Endometrial microvascular endothelial cells (primary cell): ENCODE data around the gene HIGD1B. TPM values are rescaled to one million over a fixed set of nuclear protein-coding genes. Genes with fewer than 3 reads are reported as not detected.

Experiments
- in situ Hi-C: cut with HindIII; loops from 2 replicates; pipeline ENCODE4 v1.10.0; 2017; ENCODE audit warnings: low sequenced_read_pairs, low pct_unique_long_range_greater_than_20kb; ENCODE audit errors: inconsistent ontology term
- total RNA-seq: library from RNA; depleted of rRNA; stranded (reverse); fragments of >200 nt; gene quantifications from one replicate; pipeline ENCODE4 v1.2.3, GENCODE V29; 2015; ENCODE audit errors: inconsistent ontology term

The HIGD1B gene
- total RNA-seq, 1 donor from 2014 or later = not detected

DNA sequence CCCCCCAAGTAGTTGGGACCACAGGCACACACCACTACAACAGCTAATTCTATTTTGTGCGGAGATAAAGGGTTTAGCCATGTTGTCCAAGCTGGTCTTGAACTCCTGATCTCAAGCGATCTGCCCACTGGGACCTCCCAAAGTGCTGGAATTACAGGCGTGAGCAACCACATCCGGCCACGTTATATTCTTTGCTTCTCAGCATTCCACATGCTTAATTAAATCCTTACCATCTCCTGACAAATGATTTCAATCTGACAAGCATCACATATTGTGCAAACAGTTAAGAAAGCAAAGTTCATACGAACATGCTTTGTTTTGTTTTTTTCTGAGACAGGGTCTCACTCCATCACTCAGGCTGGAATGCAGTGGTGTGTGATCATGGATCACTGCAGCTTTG, 18.2 kb downstream of the HIGD1B start:
- in situ Hi-C loops = no loop called here

DNA sequence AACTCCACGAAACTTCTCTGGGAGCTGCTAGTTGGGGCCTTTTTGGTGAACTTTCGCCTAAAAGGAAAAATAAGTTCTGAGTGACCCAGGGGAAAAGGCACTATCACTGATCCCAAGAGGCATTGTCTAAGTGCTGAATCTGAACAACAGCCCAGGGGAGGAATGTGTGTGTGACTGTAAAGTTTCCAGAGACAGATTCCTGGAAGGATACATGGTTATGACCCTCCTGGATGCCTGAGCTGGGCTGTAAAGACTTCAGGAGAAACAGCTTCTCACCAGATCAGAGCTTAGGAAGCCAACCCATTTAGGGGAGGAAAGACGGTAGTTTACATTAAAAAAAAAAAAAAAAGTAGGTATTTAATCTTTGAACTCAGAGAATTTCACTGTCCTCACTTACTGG, 20.2 kb downstream of the HIGD1B start:
- in situ Hi-C loops = no loop called here

DNA sequence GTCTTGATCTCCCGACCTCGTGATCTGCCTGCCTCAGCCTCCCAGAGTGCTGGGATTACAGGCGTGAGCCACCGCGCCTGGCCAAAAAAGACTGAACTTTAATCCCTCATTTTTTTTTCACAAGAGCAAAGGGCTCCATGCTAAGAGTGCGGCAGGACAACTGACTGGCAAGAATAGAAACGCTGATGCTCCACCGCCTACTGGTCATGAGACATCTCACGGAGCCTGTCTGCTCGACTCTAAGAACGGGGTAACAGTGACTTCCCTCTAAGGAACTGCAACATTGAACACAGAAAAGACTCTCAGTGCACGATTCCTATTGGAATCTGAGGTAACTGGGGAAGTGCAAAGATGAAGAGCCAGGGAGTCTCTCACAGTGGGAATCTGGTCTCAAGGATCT, 23.9 kb downstream of the HIGD1B start:
- in situ Hi-C loops = no loop called here

DNA sequence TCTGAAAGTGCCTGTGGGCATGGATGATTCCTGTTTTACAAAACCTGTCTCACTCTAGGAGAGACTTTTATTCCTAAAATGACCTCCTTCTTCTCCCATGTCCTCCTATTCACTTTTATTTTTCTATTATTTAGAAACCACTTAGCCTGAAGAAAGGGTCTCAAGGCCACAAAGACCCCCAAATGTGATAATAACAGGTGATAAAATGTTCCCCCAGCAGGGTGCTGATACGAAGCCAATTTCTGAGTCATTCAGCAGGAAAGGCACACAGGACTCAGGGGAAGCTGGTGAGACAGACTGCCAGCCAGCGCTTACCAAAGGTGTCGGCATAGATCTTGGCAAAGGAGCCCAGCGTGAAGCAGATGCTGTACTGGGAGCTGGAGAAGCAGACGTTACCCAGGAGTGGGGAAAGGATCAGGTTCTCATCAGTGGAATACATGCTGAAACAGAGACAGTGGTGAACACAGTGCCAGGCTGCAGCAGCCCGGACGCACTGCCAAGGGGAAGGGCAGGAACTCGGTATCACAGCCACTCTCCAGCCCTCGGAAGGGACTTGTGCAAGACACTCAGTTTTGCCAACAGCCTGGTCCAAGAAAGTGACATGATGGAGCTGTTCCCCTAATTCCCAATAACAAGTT, 24.6 kb downstream of the HIGD1B start:
- in situ Hi-C loops = no loop called here

DNA sequence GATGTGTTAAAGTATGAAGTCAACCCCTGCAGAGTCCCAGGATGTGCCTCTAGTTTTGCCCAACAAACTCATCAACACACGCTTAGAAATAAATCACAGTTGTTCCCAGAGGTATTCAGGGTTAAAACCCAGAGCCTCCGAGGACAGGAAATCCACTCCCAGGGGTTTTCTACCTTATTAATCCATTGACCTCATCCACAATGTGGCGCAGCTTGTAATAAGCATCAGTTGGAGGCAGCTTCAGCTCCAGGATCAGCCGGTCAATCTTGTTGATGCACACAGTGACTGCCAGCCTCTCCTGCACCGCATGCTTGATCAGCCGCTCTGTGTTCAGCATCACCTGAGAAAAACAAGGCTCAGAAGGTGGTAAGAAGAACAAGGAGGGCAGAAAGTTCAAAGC, 28.1 kb downstream of the HIGD1B start:
- in situ Hi-C loops = no loop called here

DNA sequence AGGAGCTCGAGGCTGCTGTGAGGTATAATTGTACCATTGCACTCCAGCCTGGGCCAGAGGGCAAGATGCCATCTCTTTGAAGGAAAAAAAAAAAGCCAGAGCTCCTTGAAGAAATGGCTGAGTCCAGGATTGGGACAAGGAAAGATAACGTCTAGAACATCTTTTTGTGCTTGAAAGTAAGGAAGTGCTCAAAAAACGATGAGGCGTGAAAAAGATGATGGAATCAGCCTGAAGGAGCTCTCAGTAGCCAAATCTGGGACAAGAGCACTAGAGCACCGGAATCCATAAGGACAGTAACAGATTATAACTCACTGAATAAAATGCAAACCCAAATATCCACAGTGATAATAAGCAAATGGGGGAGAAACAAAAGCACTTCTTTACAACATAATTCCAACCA, 29.4 kb downstream of the HIGD1B start:
- in situ Hi-C loops = no loop called here

DNA sequence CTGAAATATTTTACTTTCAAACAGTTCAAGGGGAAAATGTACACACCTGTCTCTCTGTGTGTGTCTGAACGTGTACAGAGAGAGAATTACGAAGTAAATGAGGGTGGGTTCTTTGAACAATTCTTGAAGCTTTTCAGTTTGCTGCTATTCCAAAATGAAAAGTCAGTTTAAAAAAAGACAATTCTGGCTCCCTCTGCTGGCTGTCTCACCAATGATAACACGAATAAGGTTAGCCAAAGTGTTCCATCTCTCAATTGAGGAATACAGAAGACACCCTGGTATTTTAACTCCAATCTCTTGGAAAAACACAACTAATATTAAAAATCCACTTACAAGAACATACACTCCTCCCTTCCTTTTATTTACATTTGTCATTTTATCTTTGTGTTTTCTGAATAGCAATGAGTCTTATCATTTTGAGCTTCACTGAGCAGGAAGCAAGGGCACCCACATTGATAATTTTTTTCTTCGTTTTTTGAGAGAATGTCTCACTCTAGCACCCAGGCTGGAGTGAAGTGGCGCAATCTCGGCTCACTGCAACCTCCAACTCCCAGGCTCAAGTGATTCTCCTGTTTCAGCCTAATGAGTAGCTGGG, 31.0 kb downstream of the HIGD1B start:
- in situ Hi-C loops = no loop called here

DNA sequence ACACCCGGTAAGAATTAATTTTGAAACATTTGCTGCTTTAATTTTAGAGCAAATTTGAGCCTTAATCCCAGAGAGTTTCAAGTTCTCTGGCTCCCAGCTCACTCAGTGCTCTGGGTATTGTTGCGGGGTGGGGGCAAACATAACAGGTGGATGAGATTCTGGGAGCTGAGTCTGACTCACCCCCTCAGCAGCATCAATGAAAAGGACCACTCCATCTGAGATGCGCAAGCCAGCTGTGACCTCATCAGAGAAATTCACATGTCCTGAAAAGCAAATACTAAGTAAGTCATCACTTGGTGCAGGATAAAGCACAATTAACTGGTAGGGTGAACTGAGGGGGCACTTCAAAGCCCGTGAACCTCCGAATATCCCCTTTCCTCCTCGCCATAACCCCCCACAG, 31.7 kb downstream of the HIGD1B start:
- in situ Hi-C loops = no loop called here

DNA sequence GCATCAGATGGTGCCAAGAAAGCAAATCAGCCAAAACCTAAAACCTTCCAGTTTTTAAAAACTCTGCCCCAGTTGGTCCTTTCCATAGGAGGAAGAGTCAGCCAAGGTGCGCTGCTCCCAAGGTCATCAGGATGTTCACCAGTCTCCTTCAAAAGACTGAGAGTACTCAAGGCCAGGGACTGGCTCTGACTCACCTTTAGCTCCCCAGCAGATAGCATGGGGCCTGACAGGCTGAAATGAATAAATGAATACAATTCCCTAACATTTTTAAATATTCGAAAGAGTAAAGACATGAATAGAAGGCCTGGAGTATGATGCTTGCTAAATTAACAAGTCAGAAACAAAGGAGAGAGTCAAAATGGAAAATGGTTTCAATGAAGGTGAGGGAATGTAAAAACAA, 32.4 kb downstream of the HIGD1B start:
- in situ Hi-C loops = no loop called here

DNA sequence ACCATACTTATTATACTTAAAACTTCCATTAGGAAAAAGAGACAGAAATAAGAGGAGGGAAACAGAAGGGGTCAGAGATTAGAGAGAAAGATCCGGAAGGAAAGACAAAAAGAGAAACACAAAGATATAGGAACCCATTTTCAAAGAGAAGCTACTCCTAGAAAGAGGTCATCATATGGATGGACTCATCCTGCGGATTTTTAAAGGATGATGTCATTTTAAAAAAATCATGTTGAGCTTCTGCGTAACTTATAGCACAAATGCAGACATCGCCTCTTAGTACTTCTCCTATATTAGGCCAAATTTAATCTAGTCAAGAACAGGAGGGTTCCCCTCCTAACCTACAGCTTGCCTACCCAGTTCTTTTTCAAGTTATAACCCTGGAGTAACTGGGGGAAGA, 33.5 kb downstream of the HIGD1B start:
- in situ Hi-C loops = no loop called here

DNA sequence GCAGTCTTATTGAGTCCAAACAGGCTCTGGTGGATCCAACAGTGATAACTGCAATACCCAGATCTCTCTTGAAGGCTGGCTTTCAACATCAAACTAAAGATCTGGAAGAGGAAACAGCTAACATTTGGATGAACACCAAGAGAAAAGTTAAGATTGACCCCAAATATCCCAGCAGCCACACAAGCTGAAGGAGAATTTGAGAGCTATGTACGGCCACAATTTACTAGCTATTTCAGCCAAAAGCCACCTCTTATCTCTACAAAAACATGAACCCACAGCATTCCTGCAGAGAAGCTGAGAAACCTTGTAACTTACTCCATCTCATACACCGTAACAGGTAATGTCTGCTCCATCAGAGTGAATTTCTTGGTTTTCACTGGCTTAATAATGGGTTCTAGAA, 37.3 kb downstream of the HIGD1B start:
- in situ Hi-C loops = no loop called here

DNA sequence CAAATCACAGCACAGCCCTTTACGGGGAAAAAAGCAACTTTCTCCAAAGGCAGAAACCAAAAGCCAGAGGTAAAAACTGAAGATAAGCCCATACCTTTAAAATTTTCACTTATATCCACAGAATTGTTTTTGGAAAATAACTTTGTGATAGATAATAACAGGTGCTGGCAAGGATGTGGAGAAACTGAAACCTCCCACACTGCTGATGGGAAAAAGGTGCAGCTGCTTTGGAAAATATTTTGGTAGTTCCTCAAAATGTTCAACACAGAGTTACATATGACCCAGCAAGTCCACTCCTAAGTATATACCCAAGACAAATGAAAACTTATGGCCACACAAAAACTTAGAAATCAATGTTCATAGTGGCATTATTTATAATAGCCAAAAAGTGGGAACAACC, 39.3 kb downstream of the HIGD1B start:
- in situ Hi-C loops = no loop called here

DNA sequence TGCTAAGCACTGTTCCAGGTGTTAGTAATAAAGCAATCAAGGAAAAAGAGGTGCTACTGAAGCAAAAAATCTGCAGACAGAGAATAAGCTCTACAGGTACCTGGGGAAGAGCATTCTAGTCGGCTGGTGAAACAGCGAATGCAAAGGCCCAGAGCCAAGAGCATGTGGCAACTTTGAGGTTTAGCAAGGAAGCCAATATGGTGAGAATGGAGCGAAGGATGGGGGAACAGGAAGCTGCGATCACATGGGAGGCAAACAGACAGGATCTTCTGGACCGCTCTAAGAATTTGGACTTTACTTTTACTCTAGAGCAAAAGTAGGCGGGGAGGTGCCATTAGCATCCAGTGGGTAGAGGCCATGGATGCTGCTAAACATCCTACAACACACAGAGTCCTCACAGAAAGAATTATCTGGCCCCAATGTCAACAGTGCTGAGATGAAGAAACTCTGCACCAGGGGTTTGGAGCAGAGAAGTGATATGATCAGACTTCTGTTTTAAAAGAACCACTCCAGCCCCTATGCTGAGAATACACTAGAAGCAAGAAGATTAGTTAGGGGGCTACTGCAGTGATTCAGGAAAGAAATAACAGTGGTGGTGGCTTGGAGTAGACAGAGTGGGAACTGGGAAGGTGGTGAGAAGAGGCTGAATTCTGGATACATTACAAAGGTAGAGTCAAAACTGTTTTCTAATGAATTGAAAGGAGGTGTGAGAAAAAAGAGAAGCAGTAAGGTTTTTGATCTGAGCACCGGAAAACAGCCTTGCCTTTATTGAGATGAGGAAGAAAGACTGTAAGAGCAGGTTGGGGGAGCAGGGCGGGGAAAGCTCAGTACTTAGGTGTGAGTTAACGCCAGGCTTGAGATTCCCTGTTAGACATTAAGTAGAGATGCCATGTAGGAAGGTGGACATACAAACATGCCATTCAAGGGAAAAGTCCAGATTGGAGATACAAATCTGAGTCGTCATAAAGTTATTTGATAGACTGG, 40.6 kb downstream of the HIGD1B start:
- in situ Hi-C loops = no loop called here

DNA sequence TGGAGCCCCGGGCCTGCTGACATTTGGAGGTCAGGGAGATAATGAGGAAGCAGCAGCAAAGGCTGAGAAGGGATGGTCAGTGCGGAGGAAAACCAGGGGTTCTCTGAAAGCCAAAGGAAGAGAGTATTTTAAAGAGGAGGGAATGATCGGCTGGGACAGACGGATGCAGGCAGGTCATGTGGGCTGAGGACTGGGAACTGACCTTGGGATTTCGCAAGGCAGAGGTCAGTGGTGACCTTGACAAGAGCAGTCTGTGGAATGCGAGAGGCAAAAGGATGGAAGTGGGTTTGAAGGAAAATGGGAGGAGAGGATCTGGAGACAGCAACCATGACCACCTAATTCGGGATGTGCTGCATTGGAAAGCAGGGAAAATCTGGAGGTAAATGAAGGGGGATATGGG, 41.3 kb downstream of the HIGD1B start:
- in situ Hi-C loops = no loop called here

DNA sequence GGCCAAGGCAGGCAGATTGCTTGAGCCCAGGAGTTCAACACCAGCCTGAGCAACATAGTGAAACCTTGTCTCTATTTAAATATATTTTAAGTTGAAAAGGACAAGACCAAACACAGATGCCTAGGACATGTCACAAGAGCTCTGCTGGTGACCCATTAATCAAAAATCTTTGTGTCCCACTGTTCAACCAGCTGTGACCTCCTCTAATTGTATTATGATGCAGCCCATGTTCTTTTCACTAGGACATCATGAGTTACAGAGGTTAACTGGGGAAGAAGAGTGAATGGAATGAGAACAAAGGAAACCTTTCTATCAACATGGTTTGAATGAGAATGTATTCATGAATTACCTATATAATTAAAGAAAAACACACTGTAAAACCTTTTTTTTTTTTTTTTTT, 44.6 kb downstream of the HIGD1B start:
- in situ Hi-C loops = no loop called here

DNA sequence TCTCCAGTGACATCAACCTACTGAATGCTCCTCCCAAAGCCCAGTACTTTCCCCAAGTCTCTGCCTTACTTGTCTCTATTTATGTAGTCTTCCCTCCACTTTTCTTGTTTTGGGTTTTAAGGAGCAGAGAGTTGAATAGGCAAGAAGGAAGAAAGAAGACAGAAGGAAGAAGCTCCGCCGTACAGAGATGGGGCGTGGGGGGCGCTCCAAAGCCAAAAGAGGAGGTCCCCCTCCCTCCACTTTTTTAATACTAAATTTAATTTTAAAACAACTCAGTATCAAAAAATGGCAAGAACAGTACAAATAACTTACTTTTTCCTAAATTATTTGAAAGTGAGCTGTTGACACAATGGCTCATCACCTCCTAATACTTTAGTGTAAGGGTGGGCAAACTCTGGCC, 47.0 kb downstream of the HIGD1B start:
- in situ Hi-C loops = no loop called here

DNA sequence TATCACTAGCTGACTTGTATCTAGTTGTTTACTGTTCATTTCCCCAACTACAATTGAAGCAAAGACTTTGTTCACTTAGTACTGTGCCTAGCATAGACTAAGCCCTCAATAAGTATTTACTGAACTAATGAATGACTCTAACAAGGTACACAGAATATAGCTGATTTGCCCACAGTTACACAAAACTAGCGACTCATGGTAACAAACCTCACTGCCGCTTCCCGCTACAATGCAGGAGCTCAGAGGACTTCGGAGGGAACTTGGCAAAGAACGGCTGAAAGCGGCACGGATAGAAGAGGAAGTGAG, 51.0 kb downstream of the HIGD1B start:
- in situ Hi-C loops = no loop called here

DNA sequence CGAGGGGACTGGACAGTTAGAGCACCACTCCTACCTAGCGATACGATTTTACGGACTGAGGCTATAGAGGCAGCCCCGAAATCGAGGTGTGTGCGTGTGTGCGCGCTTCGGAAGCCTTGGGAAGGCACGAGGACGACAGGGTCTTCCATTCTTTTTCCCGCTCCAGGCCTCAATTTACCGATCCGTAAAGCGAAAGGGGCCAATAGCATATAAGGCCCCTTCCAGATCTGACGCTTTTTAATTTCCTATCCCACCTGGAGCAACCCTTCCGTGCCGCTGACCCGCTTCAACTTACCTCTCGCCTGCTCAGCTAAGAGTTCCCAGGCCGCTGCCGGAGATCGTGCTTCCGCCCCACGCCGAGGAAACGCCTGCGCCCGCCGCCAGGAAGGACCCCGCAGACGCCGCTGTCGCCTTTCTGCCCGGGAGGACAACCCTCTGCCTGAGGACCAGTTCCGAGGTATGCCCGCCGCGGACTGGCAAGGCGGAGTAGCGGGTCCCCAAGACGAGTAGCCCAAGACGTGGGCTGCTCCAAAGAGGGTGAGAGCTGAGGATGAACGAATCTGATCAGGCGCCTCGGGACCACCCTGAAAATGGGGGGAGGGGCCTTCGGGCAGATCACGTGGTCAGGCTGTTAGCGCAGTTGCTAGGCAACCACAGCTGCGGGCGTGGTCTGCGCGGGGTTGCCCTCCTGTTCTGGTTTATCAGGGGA, 51.5 kb downstream of the HIGD1B start, which contains the start of gene EFTUD2:
Gene EFTUD2, minus strand, starts transcription at position 372 of the 709 bp plus-strand sequence. CDS start 4,924 bp downstream, outside the sequence.
- in situ Hi-C loops = no loop called here
